A673 (cell line): ENCODE data around the gene BCL2L12.

ENCODE experiments used
- CTCF ChIP-seq: fragments of 300-800, 200-600 bp; sonication (generic); conservative IDR thresholded peaks from 2 replicates; pipeline ENCODE4 v1.5.1; 2017; ENCODE audit warnings: low read depth, mild to moderate bottlenecking, antibody characterized with exemption, low read length, moderate library complexity, mixed read lengths
- EZH2 ChIP-seq: fragments of 200-600 bp; sonication (generic); IDR thresholded peaks from 2 replicates; pipeline ENCODE4 v1.6.1; 2017; ENCODE audit warnings: borderline replicate concordance, low read depth, mild to moderate bottlenecking, mixed read lengths, antibody characterized with exemption, low read length; ENCODE audit not compliant: poor library complexity, severe bottlenecking

GRCh38 chr19:49699364-49699763 is 33.6 kb downstream of the BCL2L12 start:
- TF ChIP-seq CTCF (no peak), EZH2 (no peak)
